Endothelial cell of umbilical vein (primary cell): Measurements from ENCODE around the gene DGKD. TPM values are rescaled to one million over a fixed set of nuclear protein-coding genes. Genes with fewer than 3 reads are reported as not detected.

Experiments used
- BruUV-seq: library from RNA; stranded (reverse); fragments of 400-500 nt; replicated peaks from 2 replicates; lab custom pipeline; 2021; lab: Mats Ljungman, UMichigan
- CTCF ChIA-PET: fragments of 300-600, 350-600 bp; sonication (Branson Sonifier 250); formaldehyde crosslinking; loops from one replicate; lab custom pipeline; 2021; ENCODE audit warnings: antibody characterized with exemption, inconsistent platforms; lab: Charles Lee
- POLR2A ChIA-PET: fragments of 300-600, 350-600 bp; sonication (Branson Sonifier 250); formaldehyde crosslinking; loops from one replicate; lab custom pipeline; 2021; ENCODE audit warnings: antibody characterized with exemption, inconsistent platforms; lab: Charles Lee
- DNase-seq: peaks from one replicate; pipeline ENCODE4 v3.0.0-alpha.2; 2011; ENCODE audit warnings: low read depth, low spot score
- FAIRE-seq: peaks from 2 replicates; lab custom pipeline; 2011; peaks lifted over from hg19 to GRCh38; lab: Jason Lieb, UNC
- H2AFZ ChIP-seq: 2 replicates; pipeline ENCODE4 v1.6.0; 2012; ENCODE audit warnings: low read depth, low read length, control low read depth, inconsistent platforms
- H3K27ac ChIP-seq: 2 replicates; pipeline ENCODE4 v1.5.1; 2011; ENCODE audit warnings: low read depth, mild to moderate bottlenecking, control low read depth, low read length, moderate library complexity; ENCODE audit not compliant: insufficient read depth
- H3K27me3 ChIP-seq, 2 experiments: 2 replicates each; pipeline versions ENCODE4 v1.6.0 to v1.6.1; 2011; ENCODE audit warnings: low read length in 2 of 2, mixed read lengths in 1 of 2; ENCODE audit not compliant: control insufficient read depth in 2 of 2, insufficient read depth in 2 of 2
- H3K36me3 ChIP-seq, 2 experiments: 2 replicates in 1 of 2; 3 replicates in 1 of 2; pipeline ENCODE4 v1.5.1; 2011; ENCODE audit warnings: low read length in 2 of 2, mild to moderate bottlenecking in 1 of 2, moderate library complexity in 1 of 2; ENCODE audit not compliant: control insufficient read depth in 2 of 2, insufficient read depth in 2 of 2; ENCODE audit errors: extremely low read depth in 1 of 2
- H3K4me1 ChIP-seq: 3 replicates; pipeline ENCODE4 v1.5.1; 2011; ENCODE audit warnings: mild to moderate bottlenecking, low read length; ENCODE audit not compliant: control insufficient read depth, insufficient read depth; ENCODE audit errors: extremely low read depth
- H3K4me2 ChIP-seq: 2 replicates; pipeline ENCODE4 v1.6.1; 2011; ENCODE audit warnings: low read length, control low read depth, mixed read lengths; ENCODE audit not compliant: insufficient read depth
- H3K4me3 ChIP-seq, 3 experiments: fragments of 200-600 bp in 1 of 3; sonication (generic), shearing (Covaris generic) in 1 of 3; replicated peaks in 1 of 3; 2 replicates each; pipeline ENCODE4 v1.5.1; 2011 to 2016; ENCODE audit warnings: control low read depth in 3 of 3, low read length in 3 of 3, mild to moderate bottlenecking in 2 of 3, inconsistent platforms in 1 of 3, low read depth in 1 of 3, moderate library complexity in 1 of 3; ENCODE audit not compliant: insufficient read depth in 1 of 3
- H3K79me2 ChIP-seq: 2 replicates; pipeline ENCODE4 v1.6.0; 2012; ENCODE audit warnings: low read length, inconsistent platforms; ENCODE audit not compliant: control insufficient read depth, insufficient read depth
- H3K9ac ChIP-seq: replicated peaks from 2 replicates; pipeline ENCODE3; 2011; ENCODE audit warnings: low read length, control low read depth; ENCODE audit not compliant: insufficient read depth; ENCODE audit errors: extremely low read depth
- H3K9me1 ChIP-seq: replicated peaks from 3 replicates; pipeline ENCODE4 v1.6.0; 2011; ENCODE audit warnings: mild to moderate bottlenecking, low read length; ENCODE audit not compliant: control insufficient read depth, insufficient read depth; ENCODE audit errors: extremely low read depth
- H3K9me3 ChIP-seq: replicated peaks from 2 replicates; pipeline ENCODE4 v1.5.1; 2012; ENCODE audit warnings: low read length, inconsistent platforms; ENCODE audit not compliant: control insufficient read depth, insufficient read depth
- H4K20me1 ChIP-seq: replicated peaks from 2 replicates; pipeline ENCODE3; 2011; ENCODE audit warnings: mild to moderate bottlenecking, low read length; ENCODE audit not compliant: control insufficient read depth, insufficient read depth; ENCODE audit errors: extremely low read depth
- EZH2 ChIP-seq: IDR thresholded peaks from 2 replicates; pipeline ENCODE4 v1.6.1; 2012; ENCODE audit warnings: borderline replicate concordance, low read depth, mild to moderate bottlenecking, moderate library complexity, low read length, inconsistent platforms; ENCODE audit not compliant: severe bottlenecking
- FOS ChIP-seq: IDR thresholded peaks from 2 replicates; pipeline ENCODE4 v1.6.1; 2011; ENCODE audit warnings: mild to moderate bottlenecking, low read length, moderate library complexity, borderline replicate concordance; ENCODE audit not compliant: insufficient read depth
- GATA2 ChIP-seq: IDR thresholded peaks from 2 replicates; pipeline ENCODE4 v1.7.0; 2011; ENCODE audit warnings: low read depth, mild to moderate bottlenecking, moderate library complexity, mixed read lengths, low read length; ENCODE audit not compliant: insufficient read length, insufficient read depth
- JUN ChIP-seq: IDR thresholded peaks from 2 replicates; pipeline ENCODE4 v1.6.1; 2011; ENCODE audit warnings: borderline replicate concordance, low read depth; ENCODE audit not compliant: insufficient read length, insufficient read depth
- MYC ChIP-seq: IDR thresholded peaks from one replicate; pipeline ENCODE4 v1.6.1; 2011; ENCODE audit warnings: mild to moderate bottlenecking, low read depth, low read length
- POLR2A ChIP-seq: IDR thresholded peaks from 2 replicates; pipeline ENCODE4 v1.6.1; 2012; ENCODE audit warnings: low read depth, mild to moderate bottlenecking, control low read depth, low read length
- POLR2AphosphoS5 ChIP-seq: IDR thresholded peaks from 2 replicates; pipeline ENCODE4 v1.6.1; 2012; ENCODE audit warnings: low read depth, mild to moderate bottlenecking, control low read depth, low read length, moderate library complexity; ENCODE audit not compliant: insufficient read depth
- dilution Hi-C: fragments of 300-500 bp; cut with MboI; formaldehyde crosslinking; loops from one replicate; pipeline ENCODE4 v1.15.0; 2019; ENCODE audit warnings: low sequenced_read_pairs; ENCODE audit not compliant: extremely low pct_ligation_motif_present
- intact Hi-C: fragments of 100-400 bp; cut with micrococcal nuclease; formaldehyde crosslinking; loops from one replicate; pipeline ENCODE4 v1.10.0; 2022
- polyA plus RNA-seq, 4 experiments: library from polyadenylated mRNA; depleted of rRNA in 3 of 4; stranded (reverse) in 3 of 4; unstranded in 1 of 4; fragments of >200 nt; gene quantifications; 2 replicates each; pipeline versions ENCODE4 v1.2.1 to v1.2.3, GENCODE V29; 2011 to 2012; ENCODE audit warnings: missing spikeins in 1 of 4
- total RNA-seq: library from RNA; stranded (reverse); gene quantifications from 2 replicates; pipeline ENCODE4 v1.2.3, GENCODE V29; 2021
- TF ChIP-seq, protein P1 (sequence below): IDR thresholded peaks from 2 replicates; pipeline ENCODE4 v1.6.1; 2011; ENCODE audit not compliant: insufficient read depth, insufficient read length
- TF ChIP-seq, protein P2 (sequence below), 2 donors: IDR thresholded peaks; 1 replicate in 1 of 2; 2 replicates in 1 of 2; pipeline ENCODE4 v1.5.1; 2011; ENCODE audit warnings: low read length in 2 of 2, mild to moderate bottlenecking in 2 of 2, moderate library complexity in 2 of 2, control low read depth in 1 of 2, inconsistent platforms in 1 of 2, low read depth in 1 of 2; ENCODE audit not compliant: insufficient read depth in 1 of 2; ENCODE audit errors: extremely low read depth in 1 of 2

DGKD gene
- total and polyA plus RNA-seq, 2 donors (not counting 3 experiments of a cell fraction or from before 2014, with no cell fraction given), result 10.8 to 36.6 TPM

DNA sequence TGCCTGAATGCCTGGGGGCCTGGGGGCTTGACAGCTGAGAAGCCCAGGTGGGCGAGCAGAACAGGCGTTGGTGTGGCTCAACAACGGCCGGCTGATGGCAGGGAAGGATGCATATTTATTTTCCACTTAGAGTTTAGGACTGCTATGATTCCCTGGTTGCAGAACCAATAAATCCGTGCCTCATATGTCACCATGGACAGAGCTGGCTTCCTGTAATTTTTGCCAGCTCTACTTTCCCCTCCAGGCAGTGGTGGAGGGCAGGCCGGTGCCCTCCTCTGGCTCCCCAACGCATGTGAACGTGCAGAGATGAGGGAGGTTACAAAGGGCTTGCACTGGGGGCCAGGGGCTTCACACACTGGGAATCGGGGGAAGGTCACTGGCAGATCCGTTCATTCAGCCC, 28.5 kb upstream of the DGKD start:
- intact Hi-C loops, result no loop called here
- no peaks in the 10 kb centered on the region for H3K36me3 ChIP-seq
- H3K4me2 ChIP-seq, result no peak overlapping the region
- H3K27ac ChIP-seq, result no peak overlapping the region
- FAIRE-seq, result no peak
- H3K9me1 ChIP-seq, result no peaks in the 10 kb centered on the region
- no peak overlapping the region for H2AFZ ChIP-seq
- no peaks in the 10 kb centered on the region for H3K79me2 ChIP-seq
- peaks cover 2 to 3% of the 10 kb centered on the region in 2 experiments for H3K27me3 ChIP-seq
- H3K9me3 ChIP-seq, result no peaks in the 10 kb centered on the region
- POLR2A ChIA-PET, result no interaction called here
- DNase-seq, result no peak
- dilution Hi-C loops, result no loop called here
- H3K4me1 ChIP-seq, result no peaks in the 10 kb centered on the region
- H4K20me1 ChIP-seq, result no peaks in the 10 kb centered on the region
- TF ChIP-seq POLR2A (no peak), EZH2 (no peak), FOS (no peak), POLR2AphosphoS5 (no peak), GATA2 (no peak), MYC (no peak), JUN (no peak)
- TF ChIP-seq, protein P1, sequence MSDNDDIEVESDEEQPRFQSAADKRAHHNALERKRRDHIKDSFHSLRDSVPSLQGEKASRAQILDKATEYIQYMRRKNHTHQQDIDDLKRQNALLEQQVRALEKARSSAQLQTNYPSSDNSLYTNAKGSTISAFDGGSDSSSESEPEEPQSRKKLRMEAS, result no peak
- TF ChIP-seq, protein P2, sequence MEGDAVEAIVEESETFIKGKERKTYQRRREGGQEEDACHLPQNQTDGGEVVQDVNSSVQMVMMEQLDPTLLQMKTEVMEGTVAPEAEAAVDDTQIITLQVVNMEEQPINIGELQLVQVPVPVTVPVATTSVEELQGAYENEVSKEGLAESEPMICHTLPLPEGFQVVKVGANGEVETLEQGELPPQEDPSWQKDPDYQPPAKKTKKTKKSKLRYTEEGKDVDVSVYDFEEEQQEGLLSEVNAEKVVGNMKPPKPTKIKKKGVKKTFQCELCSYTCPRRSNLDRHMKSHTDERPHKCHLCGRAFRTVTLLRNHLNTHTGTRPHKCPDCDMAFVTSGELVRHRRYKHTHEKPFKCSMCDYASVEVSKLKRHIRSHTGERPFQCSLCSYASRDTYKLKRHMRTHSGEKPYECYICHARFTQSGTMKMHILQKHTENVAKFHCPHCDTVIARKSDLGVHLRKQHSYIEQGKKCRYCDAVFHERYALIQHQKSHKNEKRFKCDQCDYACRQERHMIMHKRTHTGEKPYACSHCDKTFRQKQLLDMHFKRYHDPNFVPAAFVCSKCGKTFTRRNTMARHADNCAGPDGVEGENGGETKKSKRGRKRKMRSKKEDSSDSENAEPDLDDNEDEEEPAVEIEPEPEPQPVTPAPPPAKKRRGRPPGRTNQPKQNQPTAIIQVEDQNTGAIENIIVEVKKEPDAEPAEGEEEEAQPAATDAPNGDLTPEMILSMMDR (IDR thresholded peaks at IDR 0.05; ENCODE audit: extremely low read depth in 1 of 2, insufficient read depth in 1 of 2, low read depth in 1 of 2, low read length in 2 of 2), result no peak
- CTCF ChIA-PET, result interaction anchor here (0.6 kb wide), 1 partner anchor 17 kb away, joined by 4 read pairs; no protein-coding TSS in a partner anchor
- no peak overlapping the region for H3K4me3 ChIP-seq
- H3K9ac ChIP-seq, result no peak overlapping the region
- BruUV-seq, result no TSS peak
